HUES64 (cell line): ENCODE data around the gene MICOS13.
"Not testable (repeated sequence)": the region's sequence is repeated elsewhere in the genome, so short reads cannot be mapped to it uniquely, and the experiment has no call there.

ENCODE experiments used
- H3K27ac ChIP-seq: 2 replicates; pipeline ENCODE4 v1.7.0; 2013; ENCODE audit warnings: low read depth, low read length, inconsistent platforms
- H3K27me3 ChIP-seq: 2 replicates; pipeline ENCODE4 v1.6.1; 2013; ENCODE audit warnings: mild to moderate bottlenecking, low read length; ENCODE audit not compliant: insufficient read depth
- H3K36me3 ChIP-seq: 2 replicates; pipeline ENCODE4 v1.6.1; 2013; ENCODE audit warnings: mild to moderate bottlenecking, low read length; ENCODE audit not compliant: insufficient read depth
- H3K4me1 ChIP-seq: 2 replicates; pipeline ENCODE4 v1.6.1; 2013; ENCODE audit warnings: mild to moderate bottlenecking, low read length, moderate library complexity; ENCODE audit not compliant: insufficient read depth
- H3K4me3 ChIP-seq: 2 replicates; pipeline ENCODE4 v1.5.1; 2013; ENCODE audit warnings: mild to moderate bottlenecking, low read length, moderate library complexity
- H3K9ac ChIP-seq: 2 replicates; pipeline ENCODE4 v1.6.1; 2013; ENCODE audit warnings: mild to moderate bottlenecking, low read depth, low read length
- H3K9me3 ChIP-seq: 2 replicates; pipeline ENCODE4 v1.6.1; 2013; ENCODE audit warnings: low read depth, low read length; ENCODE audit not compliant: insufficient read depth
- WGBS: fragments of 150-250, 120-280 bp; methylation state at CpG from one replicate; pipeline ENCODE4 v1.1.7; 2013; ENCODE audit warnings: missing lambda C conversion rate; 5-methylcytosine and 5-hydroxymethylcytosine counted together

Gene MICOS13

GRCh38 chr19:5711713-5712161, 31.4 kb upstream of the MICOS13 start:
- Histone ChIP-seq H3K27me3 (no peaks in the 10 kb centered on the region), H3K27ac (no peak overlapping the region), H3K4me3 (no peak overlapping the region), H3K36me3 (peaks cover 80% of the 10 kb centered on the region), H3K9ac (no peak overlapping the region), H3K4me1 (no peaks in the 10 kb centered on the region), H3K9me3 (no peaks in the 10 kb centered on the region)
- 94% methylated on average over 25 of the region's 25 CpGs for WGBS

- Histone ChIP-seq H3K36me3 (peaks cover 82% of the 10 kb centered on the region), H3K9me3 (no peaks in the 10 kb centered on the region), H3K9ac (no peak overlapping the region), H3K4me1 (no peaks in the 10 kb centered on the region), H3K27ac (no peak overlapping the region), H3K4me3 (no peak overlapping the region), H3K27me3 (no peaks in the 10 kb centered on the region)
- 96% methylated on average over 8 of the region's 8 CpGs for WGBS
Measured at GRCh38 chr19:5711025-5711424, 30.7 kb upstream of the MICOS13 start.

GRCh38 chr19:5707576-5708575, 27.6 kb upstream of the MICOS13 start:
- Histone ChIP-seq H3K27ac (no peak overlapping the region), H3K9ac (no peak overlapping the region), H3K27me3 (no peaks in the 10 kb centered on the region), H3K36me3 (peaks cover 94% of the 10 kb centered on the region), H3K9me3 (no peaks in the 10 kb centered on the region), H3K4me1 (no peaks in the 10 kb centered on the region), H3K4me3 (no peak overlapping the region)
- 95% methylated on average over 37 of the region's 37 CpGs for WGBS

- Histone ChIP-seq H3K4me1 (no peaks in the 10 kb centered on the region), H3K27ac (no peak overlapping the region), H3K9ac (no peak overlapping the region), H3K27me3 (no peaks in the 10 kb centered on the region), H3K4me3 (no peak overlapping the region), H3K9me3 (no peaks in the 10 kb centered on the region), H3K36me3 (peaks cover 86% of the 10 kb centered on the region)
- 96% methylated on average over 35 of the region's 35 CpGs for WGBS
Measured at GRCh38 chr19:5706876-5707573, 26.7 kb upstream of the MICOS13 start.

- WGBS = 91% methylated on average over 16 of the region's 16 CpGs
- H3K36me3 ChIP-seq = peaks cover 78% of the 10 kb centered on the region
- H3K4me1 ChIP-seq = no peaks in the 10 kb centered on the region
Measured at GRCh38 chr19:5705552-5705951, 25.2 kb upstream of the MICOS13 start.

GRCh38 chr19:5703819-5704818, 23.8 kb upstream of the MICOS13 start:
- Histone ChIP-seq H3K4me1 (no peaks in the 10 kb centered on the region), H3K4me3 (no peak overlapping the region), H3K27ac (no peak overlapping the region), H3K27me3 (no peaks in the 10 kb centered on the region), H3K9me3 (no peaks in the 10 kb centered on the region), H3K9ac (no peak overlapping the region), H3K36me3 (peaks cover 78% of the 10 kb centered on the region)
- WGBS = 97% methylated on average over 40 of the region's 40 CpGs

More at GRCh38 chr19:5705552-5705951, 25.2 kb upstream of the MICOS13 start:
- no peak overlapping the region for H3K4me3 ChIP-seq
- H3K9ac ChIP-seq = no peak overlapping the region
- no peak overlapping the region for H3K27ac ChIP-seq
- no peaks in the 10 kb centered on the region for H3K27me3 ChIP-seq
- H3K9me3 ChIP-seq = no peaks in the 10 kb centered on the region

GRCh38 chr19:5702053-5702410, 21.7 kb upstream of the MICOS13 start:
- not testable (repeated sequence) for H3K4me1 ChIP-seq, H3K9me3 ChIP-seq, H3K9ac ChIP-seq, H3K27me3 ChIP-seq, H3K4me3 ChIP-seq, H3K27ac ChIP-seq
- 93% methylated on average over 20 of the region's 28 CpGs for WGBS
- H3K36me3 ChIP-seq = peaks cover 73% of the 10 kb centered on the region

- 96% methylated on average over 22 of the region's 22 CpGs for WGBS
- Histone ChIP-seq H3K9ac (no peak overlapping the region), H3K4me1 (no peaks in the 10 kb centered on the region), H3K4me3 (no peak overlapping the region), H3K36me3 (peaks cover 73% of the 10 kb centered on the region), H3K9me3 (no peaks in the 10 kb centered on the region), H3K27ac (no peak overlapping the region), H3K27me3 (no peaks in the 10 kb centered on the region)
Measured at GRCh38 chr19:5700455-5701092, 20.3 kb upstream of the MICOS13 start.

GRCh38 chr19:5698635-5699422, 18.5 kb upstream of the MICOS13 start:
- H3K9ac ChIP-seq = no peak overlapping the region
- H3K36me3 ChIP-seq = peaks cover 73% of the 10 kb centered on the region
- H3K27me3 ChIP-seq = no peaks in the 10 kb centered on the region
- H3K4me3 ChIP-seq = no peak overlapping the region
- 96% methylated on average over 38 of the region's 38 CpGs for WGBS
- no peaks in the 10 kb centered on the region for H3K9me3 ChIP-seq
- H3K27ac ChIP-seq = no peak overlapping the region
- no peaks in the 10 kb centered on the region for H3K4me1 ChIP-seq
